B cell (primary cell): ENCODE measurements around the gene PPP1R3C. TPM values are rescaled to one million over a fixed set of nuclear protein-coding genes. Genes with fewer than 3 reads are reported as not detected.

ENCODE experiments used
- ATAC-seq: fragments of 200-7000 bp; cut with Tn5 transposase; one replicate; pipeline ENCODE4 v1.10.0; 2021; ENCODE audit warnings: low read depth, mild to moderate bottlenecking, moderate number of reproducible peaks, moderate library complexity
- CTCF ChIA-PET: fragments of 350-600 bp; sonication (Branson Sonifier 250); formaldehyde crosslinking; loops from one replicate; lab custom pipeline; 2021; ENCODE audit warnings: antibody characterized with exemption, inconsistent platforms; lab: Charles Lee
- POLR2A ChIA-PET: fragments of 350-600 bp; sonication (Branson Sonifier 250); formaldehyde crosslinking; loops from one replicate; lab custom pipeline; 2021; ENCODE audit warnings: antibody characterized with exemption; lab: Charles Lee
- DNase-seq: peaks from one replicate; pipeline ENCODE4 v3.0.0; 2013
- H2AFZ ChIP-seq: 2 replicates; pipeline ENCODE4 v1.6.1; 2012; ENCODE audit warnings: mild to moderate bottlenecking, low read depth, low read length; ENCODE audit not compliant: insufficient read depth, poor library complexity, severe bottlenecking
- H3K27ac ChIP-seq, 2 donors: 1 replicate in 1 of 2; 2 replicates in 1 of 2; pipeline ENCODE4 v1.5.1; 2012 to 2013; ENCODE audit warnings: low read length in 2 of 2, mild to moderate bottlenecking in 2 of 2, moderate library complexity in 1 of 2
- H3K27me3 ChIP-seq, 4 experiments: fragments of 200-600 bp in 1 of 4; sonication (generic) in 1 of 4; replicated peaks in 1 of 4; 1 replicate in 2 of 4; 2 replicates in 2 of 4; pipeline versions ENCODE4 v1.6.1 to v1.7.0; 2013 to 2016; ENCODE audit warnings: low read length in 3 of 4, mild to moderate bottlenecking in 2 of 4, mixed read lengths in 1 of 4, moderate library complexity in 1 of 4; ENCODE audit not compliant: insufficient read depth in 4 of 4, control insufficient read depth in 3 of 4; ENCODE audit errors: control extremely low read depth in 1 of 4
- H3K36me3 ChIP-seq, 2 experiments: replicated peaks in 1 of 2; 1 replicate in 1 of 2; 2 replicates in 1 of 2; pipeline versions ENCODE4 v1.6.1 to v1.7.1; 2013; ENCODE audit warnings: low read length in 1 of 2; ENCODE audit not compliant: insufficient read depth in 2 of 2, control insufficient read depth in 1 of 2; ENCODE audit errors: control extremely low read depth in 1 of 2, extremely low read depth in 1 of 2
- H3K4me1 ChIP-seq, 2 donors: fragments of 200-600 bp in 1 of 2; sonication (generic) in 1 of 2; 1 replicate in 1 of 2; 2 replicates in 1 of 2; pipeline versions ENCODE4 v1.5.1 to v1.6.1; 2013 to 2017; ENCODE audit warnings: low read length in 2 of 2; ENCODE audit not compliant: control insufficient read depth in 2 of 2, insufficient read depth in 2 of 2
- H3K4me2 ChIP-seq: replicated peaks from 2 replicates; pipeline ENCODE3; 2012; ENCODE audit warnings: mild to moderate bottlenecking, low read depth, low read length; ENCODE audit not compliant: poor library complexity, severe bottlenecking
- H3K4me3 ChIP-seq, 5 experiments: fragments of 200-600 bp in 1 of 5; sonication (generic) in 1 of 5; 1 replicate in 3 of 5; 2 replicates in 2 of 5; pipeline versions ENCODE4 v1.5.1 to v1.7.0; 2011 to 2016; ENCODE audit warnings: low read length in 4 of 5, mild to moderate bottlenecking in 4 of 5, low read depth in 2 of 5, control low read depth in 1 of 5, moderate library complexity in 1 of 5; ENCODE audit not compliant: insufficient read depth in 1 of 5; ENCODE audit errors: control extremely low read depth in 1 of 5, extremely low read depth in 1 of 5
- H3K79me2 ChIP-seq: fragments of 200-600 bp; sonication (generic); one replicate; pipeline ENCODE4 v1.6.0; 2016; ENCODE audit warnings: low read length; ENCODE audit not compliant: control insufficient read depth, insufficient read depth
- H3K9ac ChIP-seq: fragments of 200-600 bp; sonication (generic); 2 replicates; pipeline ENCODE4 v1.6.1; 2017; ENCODE audit warnings: mild to moderate bottlenecking, low read length, moderate library complexity
- H3K9me3 ChIP-seq, 3 donors: one replicate each; pipeline versions ENCODE4 v1.6.1 to v1.7.1; 2013; ENCODE audit warnings: low read length in 2 of 3; ENCODE audit not compliant: control insufficient read depth in 2 of 3, insufficient read depth in 1 of 3; ENCODE audit errors: control extremely low read depth in 1 of 3
- H4K20me1 ChIP-seq: 2 replicates; pipeline ENCODE4 v1.6.0; 2012; ENCODE audit warnings: mild to moderate bottlenecking, low read length; ENCODE audit not compliant: insufficient read depth, control insufficient read depth, poor library complexity, severe bottlenecking
- H3K27ac Mint-ChIP-seq: one replicate; pipeline ENCODE4 v1.8.0; 2021; ENCODE audit warnings: mixed read lengths
- H3K27me3 Mint-ChIP-seq: one replicate; pipeline ENCODE4 v1.8.0; 2021; ENCODE audit warnings: mixed read lengths
- H3K4me1 Mint-ChIP-seq: one replicate; pipeline ENCODE4 v1.8.0; 2021; ENCODE audit warnings: mixed read lengths
- H3K4me3 Mint-ChIP-seq: one replicate; pipeline ENCODE4 v1.8.0; 2021; ENCODE audit warnings: mixed read lengths
- H3K9me3 Mint-ChIP-seq: one replicate; pipeline ENCODE4 v1.8.0; 2022; ENCODE audit warnings: mixed read lengths; ENCODE audit not compliant: insufficient read depth
- EZH2 ChIP-seq: IDR thresholded peaks from 2 replicates; pipeline ENCODE4 v1.6.1; 2012; ENCODE audit warnings: borderline replicate concordance, low read depth, mild to moderate bottlenecking, moderate library complexity, low read length; ENCODE audit not compliant: insufficient read depth, poor library complexity, severe bottlenecking
- WGBS: methylation state at CpG from one replicate; pipeline ENCODE4 v1.1.5; 2013; ENCODE audit warnings: missing lambda C conversion rate; ENCODE audit not compliant: insufficient coverage; 5-methylcytosine and 5-hydroxymethylcytosine counted together
- intact Hi-C: fragments of 100-400 bp; cut with micrococcal nuclease; formaldehyde crosslinking; loops from one replicate; pipeline ENCODE4 v1.10.0; 2022
- polyA plus RNA-seq: library from polyadenylated mRNA; depleted of rRNA; stranded (reverse); fragments of >200 nt; gene quantifications from 2 replicates; pipeline ENCODE4 v1.2.3, GENCODE V29; 2012
- total RNA-seq, 2 donors: library from RNA; stranded (reverse); fragments of 120-200 nt in 1 of 2; gene quantifications; 1 replicate in 1 of 2; 2 replicates in 1 of 2; pipeline versions ENCODE4 v1.2.3 to v1.2.4, GENCODE V29; 2013 to 2022
- TF ChIP-seq, protein P1 (sequence below): fragments of 200-600 bp; IDR thresholded peaks from one replicate; pipeline ENCODE4 v1.8.0; 2022; ENCODE audit warnings: antibody characterized with exemption, mild to moderate bottlenecking

The PPP1R3C gene
- total and polyA plus RNA-seq, 2 donors (not counting 1 experiment from before 2014, with no cell fraction given), result not detected

DNA sequence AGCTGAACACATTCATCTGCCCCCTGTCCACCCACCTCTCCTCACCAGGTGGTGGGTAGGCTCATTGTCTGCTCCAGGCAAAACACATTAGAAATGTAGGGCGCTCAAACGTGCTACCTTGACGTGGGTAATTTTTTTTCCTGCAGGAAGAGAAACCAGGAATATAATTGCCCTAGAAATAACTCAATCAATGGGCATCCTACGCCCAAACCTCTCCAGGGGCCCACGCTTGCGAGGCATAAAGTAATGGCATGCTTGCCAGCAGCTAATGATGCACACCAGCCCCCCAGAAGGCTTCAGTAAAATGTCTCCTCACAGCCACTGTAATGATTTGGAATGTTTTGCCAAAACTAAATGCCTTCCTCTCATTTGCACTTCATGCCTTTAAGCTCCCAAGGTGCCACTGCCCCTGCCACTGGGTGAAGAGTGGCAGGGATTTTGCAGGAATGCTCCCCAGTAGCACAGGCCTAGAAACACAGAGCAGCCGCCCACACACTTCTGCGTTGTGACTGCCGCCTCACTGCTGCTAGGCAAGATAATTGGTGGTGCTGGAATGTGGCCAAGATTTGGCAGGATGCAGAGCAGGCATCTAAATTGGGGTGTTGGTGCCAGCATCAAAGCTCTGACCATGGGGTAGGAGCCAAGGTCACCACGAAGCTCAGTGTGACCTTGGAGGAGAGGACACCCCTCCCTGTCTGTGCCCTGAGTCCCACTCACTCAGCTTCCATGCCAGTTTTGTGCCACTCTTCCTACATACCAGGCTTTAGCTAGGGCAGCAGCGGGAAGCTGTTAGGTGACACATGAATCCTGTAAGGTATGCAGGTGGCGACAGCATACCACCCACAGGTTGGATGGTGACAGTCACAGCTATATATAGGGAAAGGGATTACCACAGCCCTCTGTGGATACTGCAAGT, 48.7 kb upstream of the PPP1R3C start:
- no peaks in the 10 kb centered on the region for H3K36me3 ChIP-seq
- H2AFZ ChIP-seq, result no peak overlapping the region
- TF ChIP-seq, protein P1, sequence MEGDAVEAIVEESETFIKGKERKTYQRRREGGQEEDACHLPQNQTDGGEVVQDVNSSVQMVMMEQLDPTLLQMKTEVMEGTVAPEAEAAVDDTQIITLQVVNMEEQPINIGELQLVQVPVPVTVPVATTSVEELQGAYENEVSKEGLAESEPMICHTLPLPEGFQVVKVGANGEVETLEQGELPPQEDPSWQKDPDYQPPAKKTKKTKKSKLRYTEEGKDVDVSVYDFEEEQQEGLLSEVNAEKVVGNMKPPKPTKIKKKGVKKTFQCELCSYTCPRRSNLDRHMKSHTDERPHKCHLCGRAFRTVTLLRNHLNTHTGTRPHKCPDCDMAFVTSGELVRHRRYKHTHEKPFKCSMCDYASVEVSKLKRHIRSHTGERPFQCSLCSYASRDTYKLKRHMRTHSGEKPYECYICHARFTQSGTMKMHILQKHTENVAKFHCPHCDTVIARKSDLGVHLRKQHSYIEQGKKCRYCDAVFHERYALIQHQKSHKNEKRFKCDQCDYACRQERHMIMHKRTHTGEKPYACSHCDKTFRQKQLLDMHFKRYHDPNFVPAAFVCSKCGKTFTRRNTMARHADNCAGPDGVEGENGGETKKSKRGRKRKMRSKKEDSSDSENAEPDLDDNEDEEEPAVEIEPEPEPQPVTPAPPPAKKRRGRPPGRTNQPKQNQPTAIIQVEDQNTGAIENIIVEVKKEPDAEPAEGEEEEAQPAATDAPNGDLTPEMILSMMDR, result no peak
- TF ChIP-seq EZH2, result no peak
- no peak for DNase-seq
- H3K4me3 ChIP-seq, result no peak overlapping the region
- H3K4me2 ChIP-seq, result no peak overlapping the region
- H3K4me1 ChIP-seq, result no peaks in the 10 kb centered on the region
- H3K9ac ChIP-seq, result no peak overlapping the region
- Mint-ChIP-seq H3K27ac (no peak overlapping the region), H3K27me3 (peaks cover 12% of the 10 kb centered on the region), H3K4me1 (no peaks in the 10 kb centered on the region), H3K4me3 (no peak overlapping the region), H3K9me3 (no peaks in the 10 kb centered on the region)
- no peaks in the 10 kb centered on the region for H3K9me3 ChIP-seq
- POLR2A ChIA-PET, result no interaction called here
- H3K27me3 ChIP-seq, result peaks cover 0 to 2% (median 0%) of the 10 kb centered on the region in 4 experiments
- CTCF ChIA-PET, result interaction anchor here (0.6 kb wide), 1 partner anchor 15 kb away, joined by 4 read pairs; no protein-coding TSS in a partner anchor
- intact Hi-C loops, result no loop called here
- no peak for ATAC-seq
- 74% methylated on average over 11 of the region's 12 CpGs for WGBS
- H3K79me2 ChIP-seq, result no peaks in the 10 kb centered on the region
- no peak overlapping the region for H3K27ac ChIP-seq
- H4K20me1 ChIP-seq, result no peaks in the 10 kb centered on the region

DNA sequence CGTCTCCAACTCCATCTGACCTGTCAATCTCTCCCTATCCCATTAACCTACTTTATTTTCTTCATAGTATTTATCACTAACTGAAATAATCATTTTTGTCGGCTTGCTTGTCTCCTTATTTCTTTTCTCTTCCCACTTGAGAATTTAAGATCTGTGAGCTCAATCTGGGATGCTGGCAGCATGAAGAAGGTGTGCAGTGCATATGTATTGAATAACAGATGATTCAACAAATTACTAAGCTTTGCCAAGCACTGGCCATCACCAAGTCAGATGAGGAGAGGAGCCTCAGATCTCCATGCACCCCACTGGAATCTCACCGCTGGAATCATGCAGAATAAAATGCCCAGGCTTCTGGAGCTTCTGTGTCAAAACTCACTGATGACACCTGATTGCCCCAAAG, 47.6 kb upstream of the PPP1R3C start:
- Histone ChIP-seq H3K36me3 (no peaks in the 10 kb centered on the region), H3K79me2 (no peaks in the 10 kb centered on the region), H3K27ac (no peak overlapping the region), H3K4me1 (no peaks in the 10 kb centered on the region), H2AFZ (no peak overlapping the region), H3K9me3 (no peaks in the 10 kb centered on the region), H3K4me3 (no peak overlapping the region), H3K27me3 (peaks cover 0 to 2% (median 0%) of the 10 kb centered on the region in 4 experiments), H4K20me1 (no peaks in the 10 kb centered on the region), H3K9ac (no peak overlapping the region), H3K4me2 (no peak overlapping the region)
- CTCF ChIA-PET, result no interaction called here
- TF ChIP-seq, protein P1, result no peak
- no peak for TF ChIP-seq EZH2
- no peak for ATAC-seq
- intact Hi-C loops, result no loop called here
- no peaks in the 10 kb centered on the region for H3K4me1 Mint-ChIP-seq
- WGBS, result 83% methylated on average over 2 of the region's 3 CpGs
- H3K9me3 Mint-ChIP-seq, result no peaks in the 10 kb centered on the region
- no peak overlapping the region for H3K27ac Mint-ChIP-seq
- POLR2A ChIA-PET, result no interaction called here
- peaks cover 12% of the 10 kb centered on the region for H3K27me3 Mint-ChIP-seq
- no peak for DNase-seq
- no peak overlapping the region for H3K4me3 Mint-ChIP-seq
